ENCODE results near the gene DCD. TPM values are rescaled to one million over a fixed set of nuclear protein-coding genes. Genes with fewer than 3 reads are reported as not detected.

DCD gene
- total RNA-seq, 2 experiments from 2014 or later, result not detected

DNA sequence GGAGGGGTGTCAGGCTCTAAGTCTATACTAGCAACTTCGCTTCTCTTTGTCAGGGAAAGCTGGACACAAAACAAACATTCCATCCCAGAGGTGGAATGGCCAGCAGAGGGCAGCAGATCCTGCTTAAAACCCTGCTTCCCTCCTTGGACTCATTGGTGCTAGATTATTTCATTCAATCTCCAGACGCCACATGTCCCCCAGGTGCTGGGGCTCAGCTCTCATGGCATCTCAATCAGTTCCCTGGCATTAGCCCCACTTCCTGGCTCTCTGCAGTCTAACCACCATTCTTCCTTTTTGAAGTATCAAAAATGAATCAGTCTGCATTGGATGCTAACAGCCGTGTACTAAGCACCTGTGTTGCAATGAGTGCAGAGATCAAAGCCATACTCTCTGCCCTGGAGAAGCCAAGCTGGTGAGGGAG is 51.6 kb downstream of the DCD start:
- no peaks in the 10 kb centered on the region for H3K9me3 Mint-ChIP-seq
- Histone ChIP-seq H3K27me3 (ENCODE audit: control insufficient read depth in 1 of 2, insufficient read depth in 2 of 2, low read length in 2 of 2) (peaks cover 0 to 2% of the 10 kb centered on the region in 2 experiments), H3K4me1 (ENCODE audit: insufficient read depth, low read length) (peaks cover 5% of the 10 kb centered on the region), H3K9me3 (ENCODE audit: control insufficient read depth in 1 of 2, insufficient read depth in 1 of 2, low read length in 2 of 2) (no peaks in the 10 kb centered on the region), H3K4me3 (ENCODE audit: low read length) (no peak overlapping the region), H3K36me3 (ENCODE audit: insufficient read depth, low read length) (no peaks in the 10 kb centered on the region), H3K27ac (ENCODE audit: low read depth in 1 of 2, low read length in 2 of 2) (no peak overlapping the region)
- intact Hi-C loops (cut with DNase I, micrococcal nuclease), result loop anchor here in 1 of 2 experiments (10.0 kb wide), 1 partner anchor 398 kb away; no protein-coding TSS in a partner anchor
- CTCF ChIA-PET, result interaction anchor here (0.6 to 1.4 kb wide), 2 partner anchors 9 to 29 kb away, joined by 3 to 5 read pairs; no protein-coding TSS in a partner anchor
- peaks cover 5% of the 10 kb centered on the region for H3K4me1 Mint-ChIP-seq (ENCODE audit: low read depth)
- H3K27ac Mint-ChIP-seq, result no peak overlapping the region
- H3K4me3 Mint-ChIP-seq, result no peak overlapping the region
- peak; percentile 60 for ATAC-seq (ENCODE audit: poor library complexity)
- DNase-seq, result peak; percentile 12 to 71 (median 36)
- TF ChIP-seq, protein P1, sequence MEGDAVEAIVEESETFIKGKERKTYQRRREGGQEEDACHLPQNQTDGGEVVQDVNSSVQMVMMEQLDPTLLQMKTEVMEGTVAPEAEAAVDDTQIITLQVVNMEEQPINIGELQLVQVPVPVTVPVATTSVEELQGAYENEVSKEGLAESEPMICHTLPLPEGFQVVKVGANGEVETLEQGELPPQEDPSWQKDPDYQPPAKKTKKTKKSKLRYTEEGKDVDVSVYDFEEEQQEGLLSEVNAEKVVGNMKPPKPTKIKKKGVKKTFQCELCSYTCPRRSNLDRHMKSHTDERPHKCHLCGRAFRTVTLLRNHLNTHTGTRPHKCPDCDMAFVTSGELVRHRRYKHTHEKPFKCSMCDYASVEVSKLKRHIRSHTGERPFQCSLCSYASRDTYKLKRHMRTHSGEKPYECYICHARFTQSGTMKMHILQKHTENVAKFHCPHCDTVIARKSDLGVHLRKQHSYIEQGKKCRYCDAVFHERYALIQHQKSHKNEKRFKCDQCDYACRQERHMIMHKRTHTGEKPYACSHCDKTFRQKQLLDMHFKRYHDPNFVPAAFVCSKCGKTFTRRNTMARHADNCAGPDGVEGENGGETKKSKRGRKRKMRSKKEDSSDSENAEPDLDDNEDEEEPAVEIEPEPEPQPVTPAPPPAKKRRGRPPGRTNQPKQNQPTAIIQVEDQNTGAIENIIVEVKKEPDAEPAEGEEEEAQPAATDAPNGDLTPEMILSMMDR (IDR thresholded peaks at IDR 0.05), result peak; percentile 85
- POLR2A ChIA-PET, result no interaction called here
- H3K36me3 Mint-ChIP-seq (ENCODE audit: low read depth), result no peaks in the 10 kb centered on the region
- H3K27me3 Mint-ChIP-seq, result peaks cover 11% of the 10 kb centered on the region

DNA sequence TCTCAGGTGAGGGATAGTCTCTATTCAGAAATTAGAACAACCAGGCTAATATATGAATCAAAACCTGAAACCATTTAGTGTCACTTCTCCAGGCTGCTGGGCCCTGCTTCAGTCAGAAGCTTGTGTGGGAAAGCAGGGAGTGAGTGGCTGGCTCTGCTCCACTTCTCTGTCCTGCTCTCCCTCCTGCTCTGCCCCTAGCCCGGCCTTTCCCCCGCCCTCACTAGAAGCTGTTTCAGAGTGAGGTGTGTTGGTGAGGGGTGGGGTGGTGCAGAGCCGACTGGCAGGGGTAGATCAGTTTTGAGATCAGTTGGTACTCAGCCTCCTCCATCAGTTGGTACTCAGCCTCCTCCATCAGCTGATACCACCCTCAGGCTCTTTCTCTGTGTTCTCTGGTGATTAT is 52.7 kb downstream of the DCD start:
- TF ChIP-seq, protein P1 (IDR thresholded peaks at IDR 0.05), result no peak
- H3K4me3 ChIP-seq (ENCODE audit: low read length), result no peak overlapping the region
- H3K36me3 ChIP-seq (ENCODE audit: insufficient read depth, low read length), result no peaks in the 10 kb centered on the region
- Mint-ChIP-seq H3K4me3 (no peak overlapping the region), H3K27ac (no peak overlapping the region), H3K27me3 (peaks cover 21% of the 10 kb centered on the region), H3K36me3 (ENCODE audit: low read depth) (no peaks in the 10 kb centered on the region), H3K4me1 (ENCODE audit: low read depth) (peaks cover 5% of the 10 kb centered on the region), H3K9me3 (no peaks in the 10 kb centered on the region)
- POLR2A ChIA-PET, result no interaction called here
- no peaks in the 10 kb centered on the region for H3K9me3 ChIP-seq (ENCODE audit: control insufficient read depth in 1 of 2, insufficient read depth in 1 of 2, low read length in 2 of 2)
- no peak overlapping the region for H3K27ac ChIP-seq (ENCODE audit: low read depth in 1 of 2, low read length in 2 of 2)
- CTCF ChIA-PET, result no interaction called here
- peaks cover 5% of the 10 kb centered on the region for H3K4me1 ChIP-seq (ENCODE audit: insufficient read depth, low read length)
- no peak for ATAC-seq (ENCODE audit: poor library complexity)
- intact Hi-C loops (cut with DNase I, micrococcal nuclease), result loop anchor here in 1 of 2 experiments (10.0 kb wide), 1 partner anchor 399 kb away; no protein-coding TSS in a partner anchor
- no peak for DNase-seq
- peaks cover 0 to 3% of the 10 kb centered on the region in 2 experiments for H3K27me3 ChIP-seq (ENCODE audit: control insufficient read depth in 1 of 2, insufficient read depth in 2 of 2, low read length in 2 of 2)

Other genes starting within 250 kb of the DCD start
- gene ITGA5, start 229.1 kb downstream of the DCD start, total RNA-seq, result 100 to 1,000 TPM; 143 to 159 TPM
- under 1 TPM in 1 of 2 experiments, not detected in 1; 0.58 TPM for gene GTSF1, start 174.8 kb downstream of the DCD start, total RNA-seq
- 10 to 100 TPM; 78.1 to 85.2 TPM for gene NCKAP1L, start 150.6 kb downstream of the DCD start, total RNA-seq
- 10 to 100 TPM in 1 of 2 experiments, 1 to 10 TPM in 1; 9.7 to 11.1 TPM for gene PDE1B, start 98.8 kb downstream of the DCD start, total RNA-seq
- gene PPP1R1A, start 59.7 kb downstream of the DCD start, total RNA-seq, result not detected
- not detected for gene LACRT, start 13.5 kb downstream of the DCD start, total RNA-seq
- gene MUCL1, start 206.2 kb upstream of the DCD start, total RNA-seq, result not detected